WI38 (cell line): ENCODE results near the gene SETD4.

ENCODE experiments used
- H3K4me3 ChIP-seq: 2 replicates; pipeline ENCODE4 v1.5.1; 2011; ENCODE audit warnings: low read depth, mild to moderate bottlenecking, control low read depth, low read length
- CTCF ChIP-seq: IDR thresholded peaks from 2 replicates; pipeline ENCODE4 v1.5.1; 2012; ENCODE audit warnings: low read depth, mild to moderate bottlenecking, control low read depth, low read length

SETD4 gene

DNA sequence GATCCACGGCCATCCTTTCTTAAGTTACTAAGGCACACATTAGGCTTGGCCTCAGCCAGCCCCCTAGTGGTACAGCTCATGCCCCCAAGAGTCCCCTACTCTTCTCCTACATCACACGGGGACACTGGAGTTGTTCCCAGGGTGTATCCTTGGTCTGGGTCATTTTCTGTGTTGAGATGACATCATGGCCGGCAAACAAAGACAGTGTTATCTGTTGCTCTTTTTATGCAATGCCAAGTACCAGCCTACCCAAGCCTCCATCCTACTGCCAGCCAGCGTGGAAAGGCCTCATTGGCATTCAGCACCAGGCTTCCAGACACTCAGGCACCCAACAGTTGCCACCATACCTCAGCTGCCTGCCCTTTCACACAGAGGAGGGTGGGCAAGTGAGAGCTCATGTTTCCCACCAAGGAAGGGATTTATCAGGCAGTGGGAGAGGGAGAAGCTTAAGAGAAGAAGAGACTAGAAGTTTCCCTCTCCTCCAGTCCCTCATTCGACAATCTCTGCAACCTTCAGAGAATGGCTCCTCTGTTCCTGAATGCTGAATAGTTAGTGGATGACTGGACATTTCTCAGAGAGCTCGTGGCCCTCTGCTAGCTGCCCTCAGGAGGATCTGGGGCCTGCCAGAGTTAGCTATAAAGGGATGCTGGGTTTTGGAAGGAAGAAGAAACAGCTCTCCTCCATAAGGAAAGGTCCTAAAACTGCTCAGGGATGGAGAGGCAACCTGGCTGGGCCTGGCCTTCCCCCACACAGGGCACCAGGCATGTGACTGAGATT lies 27.2 kb upstream of the SETD4 start:
- H3K4me3 ChIP-seq = no peak overlapping the region
- no peak for TF ChIP-seq CTCF

- no peak for TF ChIP-seq CTCF
- no peak overlapping the region for H3K4me3 ChIP-seq
These were observed 21.9 kb upstream of the SETD4 start for GRCh38 chr21:36082237-36082664.

DNA sequence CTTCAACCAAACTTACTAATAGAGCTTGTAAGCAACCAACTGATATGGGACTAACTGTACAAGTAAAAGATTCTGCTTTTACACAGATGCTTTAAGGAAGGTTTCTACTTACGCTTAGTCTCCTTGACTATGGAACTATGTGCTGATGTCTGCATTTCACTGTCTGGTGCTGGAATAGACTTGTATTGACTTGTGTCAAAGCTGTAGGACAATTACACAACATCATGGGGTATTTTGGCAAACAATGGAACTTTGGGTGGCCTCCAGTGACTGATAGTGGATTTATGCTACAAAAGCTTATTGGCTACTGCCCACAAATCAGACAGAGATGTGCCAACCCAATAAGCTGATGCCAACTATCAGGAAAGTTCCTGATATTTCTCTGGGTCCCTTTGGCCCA lies 20.1 kb upstream of the SETD4 start:
- no peak for TF ChIP-seq CTCF

GRCh38 chr21:36079671-36080070 lies 19.3 kb upstream of the SETD4 start:
- no peak overlapping the region for H3K4me3 ChIP-seq
- no peak for TF ChIP-seq CTCF

More for the DNA sequence above, 20.1 kb upstream of the SETD4 start:
- H3K4me3 ChIP-seq = no peak overlapping the region

GRCh38 chr21:36079010-36079649 lies 18.8 kb upstream of the SETD4 start:
- no peak overlapping the region for H3K4me3 ChIP-seq
- TF ChIP-seq CTCF = no peak

- no peak overlapping the region for H3K4me3 ChIP-seq
- no peak for TF ChIP-seq CTCF
These were observed 17.4 kb upstream of the SETD4 start for GRCh38 chr21:36077758-36078157.
